Measurements from ENCODE around the gene PPP1R8. TPM values are rescaled to one million over a fixed set of nuclear protein-coding genes. Genes with fewer than 3 reads are reported as not detected.
A peak's percentile ranks its signal among the peaks of the same experiment; 100 is the strongest.

The PPP1R8 gene
- total RNA-seq, 2 donors from 2014 or later: 8.9 to 11.2 TPM

- ATAC-seq (no peak), DNase-seq (no peak)
- H3K4me3 ChIP-seq: no peak overlapping the region
- peaks cover 4% of the 10 kb centered on the region for H3K4me1 ChIP-seq
- TF ChIP-seq CTCF (IDR thresholded peaks at IDR 0.05) (no peak), POLR2A (IDR thresholded peaks at IDR 0.05) (no peak)
- intact Hi-C loops (cut with DNase I): loop anchor here (5.0 kb wide), 1 partner anchor 118 kb away; no protein-coding TSS in a partner anchor
- no peaks in the 10 kb centered on the region for H3K9me3 ChIP-seq
- WGBS, 2 donors: 84 to 88% methylated on average over 12 to 14 of the region's 14 CpGs
- no peaks in the 10 kb centered on the region for H3K27me3 ChIP-seq
- H3K27ac ChIP-seq: no peak overlapping the region
- H3K36me3 ChIP-seq (replicated peaks in 1 of 2; ENCODE audit: insufficient read depth in 1 of 2, low read depth in 2 of 2): no peaks in the 10 kb centered on the region
These were observed 28.5 kb downstream of the PPP1R8 start for GRCh38 chr1:27858949-27859576.

GRCh38 chr1:27861436-27861835, 30.9 kb downstream of the PPP1R8 start:
- Histone ChIP-seq H3K4me3 (no peak overlapping the region), H3K4me1 (peaks cover 4% of the 10 kb centered on the region), H3K9me3 (no peaks in the 10 kb centered on the region), H3K27ac (no peak overlapping the region), H3K36me3 (replicated peaks in 1 of 2; ENCODE audit: insufficient read depth in 1 of 2, low read depth in 2 of 2) (no peaks in the 10 kb centered on the region), H3K27me3 (no peaks in the 10 kb centered on the region)
- WGBS, 2 donors: 80 to 85% methylated on average over 10 of the region's 10 CpGs
- intact Hi-C loops (cut with DNase I): no loop called here
- no peak for DNase-seq
- ATAC-seq: no peak
- TF ChIP-seq POLR2A (IDR thresholded peaks at IDR 0.05) (no peak), CTCF (IDR thresholded peaks at IDR 0.05) (no peak)

GRCh38 chr1:27862004-27862403, 31.4 kb downstream of the PPP1R8 start:
- no peak for DNase-seq
- TF ChIP-seq POLR2A (IDR thresholded peaks at IDR 0.05): no peak
- TF ChIP-seq CTCF (IDR thresholded peaks at IDR 0.05): no peak
- Histone ChIP-seq H3K27me3 (no peaks in the 10 kb centered on the region), H3K4me1 (peaks cover 4% of the 10 kb centered on the region), H3K9me3 (no peaks in the 10 kb centered on the region), H3K27ac (no peak overlapping the region), H3K4me3 (no peak overlapping the region), H3K36me3 (replicated peaks in 1 of 2; ENCODE audit: insufficient read depth in 1 of 2, low read depth in 2 of 2) (no peaks in the 10 kb centered on the region)
- WGBS, 2 donors: 59 to 63% methylated on average over 3 of the region's 3 CpGs
- intact Hi-C loops (cut with DNase I): no loop called here
- no peak for ATAC-seq

GRCh38 chr1:27862671-27863537, 32.3 kb downstream of the PPP1R8 start:
- peaks cover 4% of the 10 kb centered on the region for H3K4me1 ChIP-seq
- intact Hi-C loops (cut with DNase I): no loop called here
- H3K36me3 ChIP-seq (replicated peaks in 1 of 2; ENCODE audit: insufficient read depth in 1 of 2, low read depth in 2 of 2): no peaks in the 10 kb centered on the region
- WGBS, 2 donors: 72 to 82% methylated on average over 8 to 9 of the region's 9 CpGs
- H3K27ac ChIP-seq: peak overlapping the region in 2 of 4 donors; percentile 36 to 69
- TF ChIP-seq CTCF (IDR thresholded peaks at IDR 0.05) (no peak), POLR2A (IDR thresholded peaks at IDR 0.05) (peak in 1 of 3 donors; percentile 58)
- no peaks in the 10 kb centered on the region for H3K27me3 ChIP-seq
- DNase-seq (peak in 3 of 4 donors; percentile 52 to 85 (median 53)), ATAC-seq (peak; percentile 64)
- H3K9me3 ChIP-seq: no peaks in the 10 kb centered on the region
- no peak overlapping the region for H3K4me3 ChIP-seq
